K562 (cell line): ENCODE measurements around the gene LRCOL1. TPM values are rescaled to one million over a fixed set of nuclear protein-coding genes. Genes with fewer than 3 reads are reported as not detected.

Source experiments
- CGGBP1 ChIP-seq: fragments of 250-450 bp; sonication (Bioruptor Pico); IDR thresholded peaks from 2 replicates; pipeline ENCODE4 v1.9.0; 2021; ENCODE audit warnings: mild to moderate bottlenecking
- ELF2 ChIP-seq: fragments of 250-450 bp; sonication (Bioruptor Pico); IDR thresholded peaks from 2 replicates; pipeline ENCODE4 v1.5.0; 2021; ENCODE audit warnings: mild to moderate bottlenecking
- FOXJ3 ChIP-seq: sonication (generic); formaldehyde crosslinking; IDR thresholded peaks from 2 replicates; pipeline ENCODE4 v1.4.0; 2020; ENCODE audit warnings: mild to moderate bottlenecking, missing genetic modification reagents
- HMGN3 ChIP-seq: IDR thresholded peaks from 2 replicates; pipeline ENCODE4 v1.6.1; 2011; ENCODE audit warnings: borderline replicate concordance, low read depth, mild to moderate bottlenecking, mixed read lengths, low read length; ENCODE audit not compliant: insufficient read length; ENCODE audit errors: extremely low read depth
- ILF3 ChIP-seq: fragments of 450-650 bp; IDR thresholded peaks from 2 replicates; pipeline ENCODE4 v1.6.1; 2018; ENCODE audit warnings: antibody characterized with exemption, mild to moderate bottlenecking, moderate library complexity, borderline replicate concordance
- KDM1A ChIP-seq, 2 experiments: fragments of 450-650 bp; IDR thresholded peaks; 2 replicates each; pipeline ENCODE4 v1.6.1; 2016; ENCODE audit warnings: mild to moderate bottlenecking in 2 of 2
- KHSRP ChIP-seq: fragments of 450-650 bp; IDR thresholded peaks from 2 replicates; pipeline ENCODE4 v1.6.1; 2017
- MECOM ChIP-seq: fragments of 250-450 bp; sonication (Bioruptor Pico); IDR thresholded peaks from 2 replicates; pipeline ENCODE4 v1.8.0; 2022; ENCODE audit warnings: inconsistent platforms
- MNT ChIP-seq, 2 experiments: fragments of 450-650 bp; conservative IDR thresholded peaks; 2 replicates each; pipeline ENCODE4 v1.6.1; 2017; ENCODE audit warnings: mild to moderate bottlenecking in 2 of 2, moderate library complexity in 2 of 2
- POLR3G ChIP-seq: IDR thresholded peaks from 2 replicates; pipeline ENCODE4 v1.6.1; 2011; ENCODE audit not compliant: insufficient read length, insufficient replicate concordance; ENCODE audit errors: extremely low read depth
- PRMT5 ChIP-seq: sonication (generic); formaldehyde crosslinking; IDR thresholded peaks from 2 replicates; pipeline ENCODE4 v1.5.0; 2020; ENCODE audit warnings: missing genetic modification reagents
- SETDB1 ChIP-seq: IDR thresholded peaks from one replicate; pipeline ENCODE4 v1.6.1; 2012; ENCODE audit warnings: low read length, control low read depth, inconsistent platforms
- SMAD4 ChIP-seq: fragments of 250-450 bp; sonication (Bioruptor Pico); conservative IDR thresholded peaks from 2 replicates; pipeline ENCODE4 v1.8.0; 2021; ENCODE audit warnings: inconsistent platforms, mild to moderate bottlenecking, moderate library complexity
- TOE1 ChIP-seq, 2 experiments: fragments of 450-650 bp in 1 of 2; sonication (generic) in 1 of 2; formaldehyde crosslinking in 1 of 2; IDR thresholded peaks; 2 replicates each; pipeline versions ENCODE4 v1.7.1 to v1.8.0; 2016 to 2022; ENCODE audit warnings: borderline replicate concordance in 2 of 2, mild to moderate bottlenecking in 2 of 2, antibody characterized with exemption in 1 of 2, inconsistent platforms in 1 of 2, low read depth in 1 of 2, missing genetic modification reagents in 1 of 2, moderate library complexity in 1 of 2
- UBTF ChIP-seq, 2 experiments: IDR thresholded peaks; 2 replicates each; pipeline ENCODE4 v1.6.1; 2012; ENCODE audit warnings: improper control_type of control experiment in 2 of 2, low read depth in 2 of 2, low read length in 2 of 2, borderline replicate concordance in 1 of 2
- ZNF12 ChIP-seq: sonication (generic); formaldehyde crosslinking; IDR thresholded peaks from 2 replicates; pipeline ENCODE4 v1.4.0; 2020; ENCODE audit warnings: mild to moderate bottlenecking, missing genetic modification reagents
- ZNF121 ChIP-seq: sonication (generic); formaldehyde crosslinking; conservative IDR thresholded peaks from 2 replicates; pipeline ENCODE4 v1.8.0; 2022; ENCODE audit warnings: missing genetic modification reagents
- ZNF696 ChIP-seq: fragments of 250-450 bp; sonication (Bioruptor Pico); conservative IDR thresholded peaks from 2 replicates; pipeline ENCODE4 v1.4.0; 2020; ENCODE audit warnings: mild to moderate bottlenecking, moderate library complexity
- polyA plus RNA-seq, 8 experiments: library from polyadenylated mRNA; depleted of rRNA in 4 of 8; stranded (reverse) in 5 of 8; unstranded in 3 of 8; fragments of >200 nt; fragmentation: Nextera tagmentation in 2 of 8; fragmentation: Illumina TruSeq in 1 of 8; extraction: Ambion mirVana in 2 of 8; extraction: Trizol in 1 of 8; gene quantifications; 2 replicates each; pipeline versions ENCODE4 v1.2.1 to v1.2.3, GENCODE V29; 2011 to 2014; ENCODE audit warnings: inconsistent platforms in 1 of 8, missing spikeins in 1 of 8
- total RNA-seq, 7 experiments: library from RNA; depleted of rRNA in 6 of 7; stranded (reverse); fragments of >200 nt in 6 of 7; fragmentation: Illumina TruSeq in 2 of 7; extraction: Trizol in 2 of 7; gene quantifications; 2 replicates each; pipeline versions ENCODE4 v1.2.1 to v1.2.3, GENCODE V29; 2011 to 2021; ENCODE audit warnings: low replicate concordance in 1 of 7
- TF ChIP-seq, protein P1 (sequence below): sonication (generic); formaldehyde crosslinking; IDR thresholded peaks from 2 replicates; pipeline ENCODE4 v1.8.1; 2023; ENCODE audit warnings: mild to moderate bottlenecking, missing genetic modification reagents
- TF ChIP-seq, protein P2 (sequence below): sonication (generic); formaldehyde crosslinking; IDR thresholded peaks from 2 replicates; pipeline ENCODE4 v1.8.0; 2022; ENCODE audit warnings: mild to moderate bottlenecking, missing genetic modification reagents

The LRCOL1 gene
- total and polyA plus RNA-seq, 9 of the 15 experiments (the other 6 are each of a cell fraction or from before 2014, with no cell fraction given), result not detected

GRCh38 chr12:132559652-132560363 is 50.6 kb downstream of the LRCOL1 start (continued):
- TF ChIP-seq MNT (conservative IDR thresholded peaks at IDR 0.05) (peak in 1 of 2 experiments; percentile 41; a peak in 1 of 4 replicates), POLR3G (no peak), TOE1 (IDR thresholded peaks at IDR 0.05; ENCODE audit: borderline replicate concordance) (no peak), TOE1 (CRISPR knock-in tag; IDR thresholded peaks at IDR 0.05; ENCODE audit: borderline replicate concordance, low read depth) (no peak), SETDB1 (no peak), UBTF (IDR thresholded peaks at IDR 0.05; ENCODE audit: borderline replicate concordance in 1 of 2, low read depth in 2 of 2, low read length in 2 of 2) (0 out of 4 replicates have a peak, but pooled peaks of 1 of the 2 experiments have one; percentile 35), SMAD4 (CRISPR knock-in tag) (0 out of 2 replicates have a peak, but pooled peaks have one; percentile 39), FOXJ3 (no peak), ZNF12 (CRISPR knock-in tag) (no peak), CGGBP1 (CRISPR knock-in tag) (no peak), MECOM (no peak), KDM1A (IDR thresholded peaks at IDR 0.05) (peak in 1 of 2 experiments; percentile 15; a peak in 1 of 4 replicates), ELF2 (no peak), PRMT5 (no peak), ZNF696 (no peak), ILF3 (no peak), HMGN3 (peak; percentile 16), ZNF121 (CRISPR knock-in tag) (no peak), KHSRP (no peak)
- TF ChIP-seq, protein P1, sequence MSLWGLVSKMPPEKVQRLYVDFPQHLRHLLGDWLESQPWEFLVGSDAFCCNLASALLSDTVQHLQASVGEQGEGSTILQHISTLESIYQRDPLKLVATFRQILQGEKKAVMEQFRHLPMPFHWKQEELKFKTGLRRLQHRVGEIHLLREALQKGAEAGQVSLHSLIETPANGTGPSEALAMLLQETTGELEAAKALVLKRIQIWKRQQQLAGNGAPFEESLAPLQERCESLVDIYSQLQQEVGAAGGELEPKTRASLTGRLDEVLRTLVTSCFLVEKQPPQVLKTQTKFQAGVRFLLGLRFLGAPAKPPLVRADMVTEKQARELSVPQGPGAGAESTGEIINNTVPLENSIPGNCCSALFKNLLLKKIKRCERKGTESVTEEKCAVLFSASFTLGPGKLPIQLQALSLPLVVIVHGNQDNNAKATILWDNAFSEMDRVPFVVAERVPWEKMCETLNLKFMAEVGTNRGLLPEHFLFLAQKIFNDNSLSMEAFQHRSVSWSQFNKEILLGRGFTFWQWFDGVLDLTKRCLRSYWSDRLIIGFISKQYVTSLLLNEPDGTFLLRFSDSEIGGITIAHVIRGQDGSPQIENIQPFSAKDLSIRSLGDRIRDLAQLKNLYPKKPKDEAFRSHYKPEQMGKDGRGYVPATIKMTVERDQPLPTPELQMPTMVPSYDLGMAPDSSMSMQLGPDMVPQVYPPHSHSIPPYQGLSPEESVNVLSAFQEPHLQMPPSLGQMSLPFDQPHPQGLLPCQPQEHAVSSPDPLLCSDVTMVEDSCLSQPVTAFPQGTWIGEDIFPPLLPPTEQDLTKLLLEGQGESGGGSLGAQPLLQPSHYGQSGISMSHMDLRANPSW (CRISPR knock-in tag), result no peak
- TF ChIP-seq, protein P2, sequence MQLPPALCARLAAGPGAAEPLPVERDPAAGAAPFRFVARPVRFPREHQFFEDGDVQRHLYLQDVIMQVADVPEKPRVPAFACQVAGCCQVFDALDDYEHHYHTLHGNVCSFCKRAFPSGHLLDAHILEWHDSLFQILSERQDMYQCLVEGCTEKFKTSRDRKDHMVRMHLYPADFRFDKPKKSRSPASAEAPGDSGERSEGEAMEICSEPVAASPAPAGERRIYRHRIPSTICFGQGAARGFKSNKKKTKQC (CRISPR knock-in tag), result no peak
